K562 (cell line): ENCODE measurements around the gene ABCA7. TPM values are rescaled to one million over a fixed set of nuclear protein-coding genes. Genes with fewer than 3 reads are reported as not detected.
A peak's percentile ranks its signal among the peaks of the same experiment; 100 is the strongest.

Experiments
- ELF1 ChIP-seq: fragments of 200-800 bp; sonication (Bioruptor generic); IDR thresholded peaks from 2 replicates; pipeline ENCODE4 v1.6.1; 2016; ENCODE audit warnings: missing genetic modification characterization, missing compliant biosample characterization
- KLF10 ChIP-seq: fragments of 250-450 bp; sonication (Bioruptor Pico); IDR thresholded peaks from 2 replicates; pipeline ENCODE4 v1.6.1; 2021; ENCODE audit warnings: matching md5 sums
- MTA3 ChIP-seq: fragments of 450-650 bp; formaldehyde crosslinking; IDR thresholded peaks from 2 replicates; pipeline ENCODE4 v1.6.1; 2017; ENCODE audit warnings: mild to moderate bottlenecking, borderline replicate concordance
- NFIC ChIP-seq: fragments of 450-650 bp; IDR thresholded peaks from 2 replicates; pipeline ENCODE4 v1.6.1; 2017; ENCODE audit warnings: mild to moderate bottlenecking, inconsistent platforms
- PML ChIP-seq: IDR thresholded peaks from 2 replicates; pipeline ENCODE4 v1.6.1; 2012; ENCODE audit warnings: low read length, inconsistent platforms
- RBM22 ChIP-seq: fragments of 200-400 bp; formaldehyde crosslinking; IDR thresholded peaks from 2 replicates; pipeline ENCODE4 v1.6.1; 2018; ENCODE audit warnings: low read length, low read depth; ENCODE audit not compliant: poor library complexity, severe bottlenecking
- SMARCC2 ChIP-seq: fragments of 450-650 bp; IDR thresholded peaks from 2 replicates; pipeline ENCODE4 v1.6.1; 2017; ENCODE audit warnings: antibody characterized with exemption, moderate library complexity, mild to moderate bottlenecking, low read depth
- ZNF584 ChIP-seq: fragments of 200-800 bp; sonication (Bioruptor generic); IDR thresholded peaks from 2 replicates; pipeline ENCODE4 v1.6.1; 2016; ENCODE audit warnings: low read depth, mild to moderate bottlenecking, missing genetic modification characterization, missing compliant biosample characterization
- polyA plus RNA-seq, 8 experiments: library from polyadenylated mRNA; depleted of rRNA in 4 of 8; stranded (reverse) in 5 of 8; unstranded in 3 of 8; fragments of >200 nt; fragmentation: Nextera tagmentation in 2 of 8; fragmentation: Illumina TruSeq in 1 of 8; extraction: Ambion mirVana in 2 of 8; extraction: Trizol in 1 of 8; gene quantifications; 2 replicates each; pipeline versions ENCODE4 v1.2.1 to v1.2.3, GENCODE V29; 2011 to 2014; ENCODE audit warnings: inconsistent platforms in 1 of 8, missing spikeins in 1 of 8
- total RNA-seq, 7 experiments: library from RNA; depleted of rRNA in 6 of 7; stranded (reverse); fragments of >200 nt in 6 of 7; fragmentation: Illumina TruSeq in 2 of 7; extraction: Trizol in 2 of 7; gene quantifications; 2 replicates each; pipeline versions ENCODE4 v1.2.1 to v1.2.3, GENCODE V29; 2011 to 2021; ENCODE audit warnings: low replicate concordance in 1 of 7
- TF ChIP-seq, protein P1 (sequence below): IDR thresholded peaks from 3 replicates; pipeline ENCODE4 v1.6.1; 2011; ENCODE audit warnings: borderline replicate concordance, mild to moderate bottlenecking, moderate library complexity; ENCODE audit not compliant: insufficient read length; ENCODE audit errors: extremely low read depth
- TF ChIP-seq, protein P2 (sequence below), 2 experiments: fragments of 450-650 bp; formaldehyde crosslinking in 1 of 2; IDR thresholded peaks; 2 replicates each; pipeline versions ENCODE4 v1.4.0 to v1.6.1; 2014 to 2020; ENCODE audit warnings: mild to moderate bottlenecking in 2 of 2, borderline replicate concordance in 1 of 2, low read depth in 1 of 2
- TF ChIP-seq, protein P3 (sequence below): fragments of 450-650 bp; formaldehyde crosslinking; conservative IDR thresholded peaks from 2 replicates; pipeline ENCODE4 v1.4.0; 2022; ENCODE audit warnings: mild to moderate bottlenecking, missing genetic modification characterization

Gene ABCA7
- total and polyA plus RNA-seq, 9 of the 15 experiments (the other 6 are each of a cell fraction or from before 2014, with no cell fraction given): 2.3 to 96.1 (median 31.2) TPM

DNA sequence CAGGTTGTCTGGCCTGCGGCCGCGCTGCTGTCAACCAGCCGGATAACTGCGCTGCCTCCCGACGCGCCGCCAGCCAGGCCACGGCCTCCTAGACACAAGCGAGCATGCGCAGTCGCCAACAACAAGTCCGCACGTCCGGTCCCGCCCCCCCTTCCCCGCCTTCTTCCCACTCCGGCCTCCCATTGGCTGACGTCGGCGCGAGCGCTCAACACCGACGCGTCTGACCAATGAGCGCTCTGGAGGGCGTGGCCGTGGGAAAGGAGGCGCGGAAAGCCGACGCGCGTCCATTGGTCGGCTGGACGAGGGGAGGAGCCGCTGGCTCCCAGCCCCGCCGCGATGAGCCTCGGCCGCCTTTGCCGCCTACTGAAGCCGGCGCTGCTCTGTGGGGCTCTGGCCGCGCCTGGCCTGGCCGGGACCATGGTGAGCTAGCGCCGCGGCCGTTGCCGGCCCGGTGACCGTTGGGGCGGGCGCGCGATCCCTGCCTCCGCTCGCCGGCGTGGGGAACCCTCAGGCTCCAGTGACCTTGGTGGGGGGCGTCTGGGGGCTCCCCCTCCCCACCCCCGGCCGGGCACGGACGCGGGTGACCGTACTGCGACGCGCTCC lies 63.9 kb downstream of the ABCA7 start, which contains the start of gene GPX4 (continued):
- TF ChIP-seq, protein P1, sequence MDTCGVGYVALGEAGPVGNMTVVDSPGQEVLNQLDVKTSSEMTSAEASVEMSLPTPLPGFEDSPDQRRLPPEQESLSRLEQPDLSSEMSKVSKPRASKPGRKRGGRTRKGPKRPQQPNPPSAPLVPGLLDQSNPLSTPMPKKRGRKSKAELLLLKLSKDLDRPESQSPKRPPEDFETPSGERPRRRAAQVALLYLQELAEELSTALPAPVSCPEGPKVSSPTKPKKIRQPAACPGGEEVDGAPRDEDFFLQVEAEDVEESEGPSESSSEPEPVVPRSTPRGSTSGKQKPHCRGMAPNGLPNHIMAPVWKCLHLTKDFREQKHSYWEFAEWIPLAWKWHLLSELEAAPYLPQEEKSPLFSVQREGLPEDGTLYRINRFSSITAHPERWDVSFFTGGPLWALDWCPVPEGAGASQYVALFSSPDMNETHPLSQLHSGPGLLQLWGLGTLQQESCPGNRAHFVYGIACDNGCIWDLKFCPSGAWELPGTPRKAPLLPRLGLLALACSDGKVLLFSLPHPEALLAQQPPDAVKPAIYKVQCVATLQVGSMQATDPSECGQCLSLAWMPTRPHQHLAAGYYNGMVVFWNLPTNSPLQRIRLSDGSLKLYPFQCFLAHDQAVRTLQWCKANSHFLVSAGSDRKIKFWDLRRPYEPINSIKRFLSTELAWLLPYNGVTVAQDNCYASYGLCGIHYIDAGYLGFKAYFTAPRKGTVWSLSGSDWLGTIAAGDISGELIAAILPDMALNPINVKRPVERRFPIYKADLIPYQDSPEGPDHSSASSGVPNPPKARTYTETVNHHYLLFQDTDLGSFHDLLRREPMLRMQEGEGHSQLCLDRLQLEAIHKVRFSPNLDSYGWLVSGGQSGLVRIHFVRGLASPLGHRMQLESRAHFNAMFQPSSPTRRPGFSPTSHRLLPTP: no peak
- TF ChIP-seq, protein P2, sequence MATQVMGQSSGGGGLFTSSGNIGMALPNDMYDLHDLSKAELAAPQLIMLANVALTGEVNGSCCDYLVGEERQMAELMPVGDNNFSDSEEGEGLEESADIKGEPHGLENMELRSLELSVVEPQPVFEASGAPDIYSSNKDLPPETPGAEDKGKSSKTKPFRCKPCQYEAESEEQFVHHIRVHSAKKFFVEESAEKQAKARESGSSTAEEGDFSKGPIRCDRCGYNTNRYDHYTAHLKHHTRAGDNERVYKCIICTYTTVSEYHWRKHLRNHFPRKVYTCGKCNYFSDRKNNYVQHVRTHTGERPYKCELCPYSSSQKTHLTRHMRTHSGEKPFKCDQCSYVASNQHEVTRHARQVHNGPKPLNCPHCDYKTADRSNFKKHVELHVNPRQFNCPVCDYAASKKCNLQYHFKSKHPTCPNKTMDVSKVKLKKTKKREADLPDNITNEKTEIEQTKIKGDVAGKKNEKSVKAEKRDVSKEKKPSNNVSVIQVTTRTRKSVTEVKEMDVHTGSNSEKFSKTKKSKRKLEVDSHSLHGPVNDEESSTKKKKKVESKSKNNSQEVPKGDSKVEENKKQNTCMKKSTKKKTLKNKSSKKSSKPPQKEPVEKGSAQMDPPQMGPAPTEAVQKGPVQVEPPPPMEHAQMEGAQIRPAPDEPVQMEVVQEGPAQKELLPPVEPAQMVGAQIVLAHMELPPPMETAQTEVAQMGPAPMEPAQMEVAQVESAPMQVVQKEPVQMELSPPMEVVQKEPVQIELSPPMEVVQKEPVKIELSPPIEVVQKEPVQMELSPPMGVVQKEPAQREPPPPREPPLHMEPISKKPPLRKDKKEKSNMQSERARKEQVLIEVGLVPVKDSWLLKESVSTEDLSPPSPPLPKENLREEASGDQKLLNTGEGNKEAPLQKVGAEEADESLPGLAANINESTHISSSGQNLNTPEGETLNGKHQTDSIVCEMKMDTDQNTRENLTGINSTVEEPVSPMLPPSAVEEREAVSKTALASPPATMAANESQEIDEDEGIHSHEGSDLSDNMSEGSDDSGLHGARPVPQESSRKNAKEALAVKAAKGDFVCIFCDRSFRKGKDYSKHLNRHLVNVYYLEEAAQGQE (IDR thresholded peaks at IDR 0.05; ENCODE audit: borderline replicate concordance): no peak
- TF ChIP-seq, protein P2 (CRISPR knock-in tag; IDR thresholded peaks at IDR 0.05; ENCODE audit: low read depth): no peak; the same call in 1 of the 2 replicates
- no peak for TF ChIP-seq ZNF584 (CRISPR knock-in tag)
- peak; percentile 81 for TF ChIP-seq RBM22
- TF ChIP-seq NFIC: peak; percentile 61
- peak; percentile 89; the same call in 1 of the 2 replicates for TF ChIP-seq MTA3
- TF ChIP-seq ELF1 (tag): no peak
- TF ChIP-seq SMARCC2: no peak
- TF ChIP-seq, protein P3, sequence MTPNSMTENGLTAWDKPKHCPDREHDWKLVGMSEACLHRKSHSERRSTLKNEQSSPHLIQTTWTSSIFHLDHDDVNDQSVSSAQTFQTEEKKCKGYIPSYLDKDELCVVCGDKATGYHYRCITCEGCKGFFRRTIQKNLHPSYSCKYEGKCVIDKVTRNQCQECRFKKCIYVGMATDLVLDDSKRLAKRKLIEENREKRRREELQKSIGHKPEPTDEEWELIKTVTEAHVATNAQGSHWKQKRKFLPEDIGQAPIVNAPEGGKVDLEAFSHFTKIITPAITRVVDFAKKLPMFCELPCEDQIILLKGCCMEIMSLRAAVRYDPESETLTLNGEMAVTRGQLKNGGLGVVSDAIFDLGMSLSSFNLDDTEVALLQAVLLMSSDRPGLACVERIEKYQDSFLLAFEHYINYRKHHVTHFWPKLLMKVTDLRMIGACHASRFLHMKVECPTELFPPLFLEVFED (CRISPR knock-in tag): no peak
- TF ChIP-seq PML: peak; percentile 63; the same call in 1 of the 2 replicates
- no peak for TF ChIP-seq KLF10
